ENCODE data around the gene NACC1. TPM values are rescaled to one million over a fixed set of nuclear protein-coding genes. Genes with fewer than 3 reads are reported as not detected.
A peak's percentile ranks its signal among the peaks of the same experiment; 100 is the strongest.

NACC1 gene
- total RNA-seq, 1 donor from 2014 or later, result 36.2 TPM

- peak in 1 of 2 donors; percentile 85 for DNase-seq (ENCODE audit: low read depth in 2 of 2)
These were observed 18.7 kb upstream of the NACC1 start for GRCh38 chr19:13099073-13099999.

GRCh38 chr19:13100031-13100588, 18.0 kb upstream of the NACC1 start:
- DNase-seq (ENCODE audit: low read depth in 2 of 2), result peak in 1 of 2 donors; percentile 34

GRCh38 chr19:13100841-13101589, 17.0 kb upstream of the NACC1 start:
- peak in 1 of 2 donors; percentile 77 for DNase-seq (ENCODE audit: low read depth in 2 of 2)

GRCh38 chr19:13101590-13102415, 16.3 kb upstream of the NACC1 start:
- DNase-seq (ENCODE audit: low read depth in 2 of 2), result no peak

- no peak for DNase-seq (ENCODE audit: low read depth in 2 of 2)
These were observed 15.7 kb upstream of the NACC1 start for GRCh38 chr19:13102416-13102665.

GRCh38 chr19:13102666-13103580, 15.1 kb upstream of the NACC1 start, which contains the start of gene LYL1:
Gene LYL1 (minus strand): TSS chr19:13102858. CDS start chr19:13101171, 1,687 bp downstream.
- DNase-seq (ENCODE audit: low read depth in 2 of 2), result peak; percentile 90 to 98

- DNase-seq (ENCODE audit: low read depth in 2 of 2), result no peak
These were observed 14.3 kb upstream of the NACC1 start for GRCh38 chr19:13103581-13104359.

GRCh38 chr19:13104360-13104847, 13.7 kb upstream of the NACC1 start:
- DNase-seq (ENCODE audit: low read depth in 2 of 2), result peak; percentile 78 to 94

- DNase-seq (ENCODE audit: low read depth in 2 of 2), result no peak
These were observed 13.0 kb upstream of the NACC1 start for GRCh38 chr19:13104848-13105711.

GRCh38 chr19:13109361-13110098, 8.5 kb upstream of the NACC1 start:
- DNase-seq (ENCODE audit: low read depth in 2 of 2), result no peak

- DNase-seq (ENCODE audit: low read depth in 2 of 2), result no peak
These were observed 7.9 kb upstream of the NACC1 start for GRCh38 chr19:13110099-13110610.

GRCh38 chr19:13112555-13112954, 5.5 kb upstream of the NACC1 start:
- no peak for DNase-seq (ENCODE audit: low read depth in 2 of 2)

- DNase-seq (ENCODE audit: low read depth in 2 of 2), result no peak
These were observed 2.2 kb upstream of the NACC1 start for GRCh38 chr19:13115936-13116281.

GRCh38 chr19:13116282-13117175, 1.5 kb upstream of the NACC1 start, which contains the start of gene TRMT1:
Gene TRMT1 (minus strand): TSS chr19:13116740. CDS start chr19:13116399, 341 bp downstream.
- peak; percentile 89 to 96 for DNase-seq (ENCODE audit: low read depth in 2 of 2)

GRCh38 chr19:13117176-13117771, 790 bp upstream of the NACC1 start:
- DNase-seq (ENCODE audit: low read depth in 2 of 2), result no peak
